Epithelial cell of proximal tubule (primary cell): ENCODE results near the gene ITGB5. TPM values are rescaled to one million over a fixed set of nuclear protein-coding genes. Genes with fewer than 3 reads are reported as not detected.

Experiments
- DNase-seq: peaks from one replicate; pipeline ENCODE4 v3.0.0-alpha.2; 2011; ENCODE audit warnings: low read depth
- H3K4me3 ChIP-seq: 2 replicates; pipeline ENCODE4 v1.5.1; 2011; ENCODE audit warnings: low read depth, mild to moderate bottlenecking, low read length
- total RNA-seq: library from RNA; depleted of rRNA; stranded (reverse); fragments of >200 nt; gene quantifications from 2 replicates; pipeline ENCODE4 v1.2.3, GENCODE V29; 2015
- TF ChIP-seq, protein P1 (sequence below): conservative IDR thresholded peaks from 2 replicates; pipeline ENCODE4 v1.5.1; 2012; ENCODE audit warnings: low read depth, mild to moderate bottlenecking, low read length

The ITGB5 gene
- total RNA-seq, 1 donor from 2014 or later: 141 TPM

DNA sequence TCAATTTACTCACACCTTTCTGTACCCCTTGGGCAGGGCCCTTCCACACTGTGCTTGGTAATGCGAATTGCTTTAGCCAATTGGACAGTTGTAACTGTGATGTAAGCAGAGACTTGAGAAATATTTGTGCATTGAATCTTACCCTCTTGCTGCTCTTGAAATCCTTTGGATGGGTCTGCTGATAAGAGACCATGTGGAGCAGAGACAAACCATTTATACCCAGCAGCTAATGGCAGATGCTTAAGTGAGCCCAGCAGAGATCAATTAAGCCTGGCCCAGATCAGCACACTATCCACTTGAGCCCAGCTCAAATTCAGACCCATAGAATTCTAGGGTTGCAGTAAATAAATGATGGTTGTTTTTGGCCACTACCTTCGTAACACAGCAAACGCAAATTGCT, 28.1 kb upstream of the ITGB5 start:
- no peak for DNase-seq
- TF ChIP-seq, protein P1, sequence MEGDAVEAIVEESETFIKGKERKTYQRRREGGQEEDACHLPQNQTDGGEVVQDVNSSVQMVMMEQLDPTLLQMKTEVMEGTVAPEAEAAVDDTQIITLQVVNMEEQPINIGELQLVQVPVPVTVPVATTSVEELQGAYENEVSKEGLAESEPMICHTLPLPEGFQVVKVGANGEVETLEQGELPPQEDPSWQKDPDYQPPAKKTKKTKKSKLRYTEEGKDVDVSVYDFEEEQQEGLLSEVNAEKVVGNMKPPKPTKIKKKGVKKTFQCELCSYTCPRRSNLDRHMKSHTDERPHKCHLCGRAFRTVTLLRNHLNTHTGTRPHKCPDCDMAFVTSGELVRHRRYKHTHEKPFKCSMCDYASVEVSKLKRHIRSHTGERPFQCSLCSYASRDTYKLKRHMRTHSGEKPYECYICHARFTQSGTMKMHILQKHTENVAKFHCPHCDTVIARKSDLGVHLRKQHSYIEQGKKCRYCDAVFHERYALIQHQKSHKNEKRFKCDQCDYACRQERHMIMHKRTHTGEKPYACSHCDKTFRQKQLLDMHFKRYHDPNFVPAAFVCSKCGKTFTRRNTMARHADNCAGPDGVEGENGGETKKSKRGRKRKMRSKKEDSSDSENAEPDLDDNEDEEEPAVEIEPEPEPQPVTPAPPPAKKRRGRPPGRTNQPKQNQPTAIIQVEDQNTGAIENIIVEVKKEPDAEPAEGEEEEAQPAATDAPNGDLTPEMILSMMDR: no peak
- no peak overlapping the region for H3K4me3 ChIP-seq

DNA sequence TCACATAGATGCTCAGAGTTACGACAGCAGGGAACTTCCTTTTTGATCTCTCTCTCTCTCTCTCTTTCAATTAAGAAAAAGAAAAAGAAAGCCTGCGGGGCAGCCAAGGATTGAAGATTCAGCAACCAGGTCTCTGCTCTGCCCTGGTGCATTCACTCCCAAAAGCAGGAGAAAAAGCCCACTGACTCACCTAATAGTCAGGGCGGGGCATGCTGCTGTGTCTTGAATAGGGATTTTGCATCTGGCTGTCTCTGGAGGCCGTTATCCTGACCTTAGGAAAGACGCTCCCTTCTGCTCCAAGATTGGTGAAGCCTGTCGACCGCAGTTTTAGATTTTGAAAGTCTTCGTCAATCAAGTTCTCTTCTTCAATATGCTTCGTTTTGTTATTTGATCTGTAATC, 20.8 kb upstream of the ITGB5 start:
- DNase-seq: no peak
- TF ChIP-seq, protein P1: no peak
- H3K4me3 ChIP-seq: no peak overlapping the region

DNA sequence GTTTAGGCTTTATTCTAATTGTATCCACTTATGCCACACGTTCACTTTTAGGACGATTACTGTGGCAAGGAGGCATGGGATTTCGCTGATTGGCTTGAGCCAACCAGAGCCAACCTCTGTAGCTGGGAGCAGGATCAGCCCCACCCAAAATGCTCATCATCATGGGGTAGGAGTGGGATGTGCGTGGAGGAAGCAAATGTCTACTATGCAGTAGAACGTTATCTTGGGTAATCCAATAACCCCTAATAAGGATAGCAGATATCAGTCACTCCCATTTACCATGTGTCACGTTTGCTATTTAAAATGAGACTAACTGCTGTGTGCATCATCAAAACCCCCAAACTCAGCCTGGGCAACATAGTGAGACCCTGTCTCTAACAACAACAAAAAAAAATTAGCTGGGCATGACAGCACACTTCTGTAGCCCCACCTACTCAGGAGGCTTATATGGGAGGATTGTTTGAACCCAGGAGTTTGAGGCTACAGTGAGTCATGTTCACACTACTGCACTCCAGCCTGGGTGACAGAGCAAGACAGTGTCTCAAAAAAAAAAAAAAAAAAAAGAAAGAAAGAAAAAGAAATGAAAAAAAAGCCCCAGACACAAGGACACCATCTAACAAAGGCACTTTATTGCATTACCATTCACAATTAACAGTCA, 17.8 kb upstream of the ITGB5 start:
- TF ChIP-seq, protein P1: no peak
- no peak overlapping the region for H3K4me3 ChIP-seq
- no peak for DNase-seq

DNA sequence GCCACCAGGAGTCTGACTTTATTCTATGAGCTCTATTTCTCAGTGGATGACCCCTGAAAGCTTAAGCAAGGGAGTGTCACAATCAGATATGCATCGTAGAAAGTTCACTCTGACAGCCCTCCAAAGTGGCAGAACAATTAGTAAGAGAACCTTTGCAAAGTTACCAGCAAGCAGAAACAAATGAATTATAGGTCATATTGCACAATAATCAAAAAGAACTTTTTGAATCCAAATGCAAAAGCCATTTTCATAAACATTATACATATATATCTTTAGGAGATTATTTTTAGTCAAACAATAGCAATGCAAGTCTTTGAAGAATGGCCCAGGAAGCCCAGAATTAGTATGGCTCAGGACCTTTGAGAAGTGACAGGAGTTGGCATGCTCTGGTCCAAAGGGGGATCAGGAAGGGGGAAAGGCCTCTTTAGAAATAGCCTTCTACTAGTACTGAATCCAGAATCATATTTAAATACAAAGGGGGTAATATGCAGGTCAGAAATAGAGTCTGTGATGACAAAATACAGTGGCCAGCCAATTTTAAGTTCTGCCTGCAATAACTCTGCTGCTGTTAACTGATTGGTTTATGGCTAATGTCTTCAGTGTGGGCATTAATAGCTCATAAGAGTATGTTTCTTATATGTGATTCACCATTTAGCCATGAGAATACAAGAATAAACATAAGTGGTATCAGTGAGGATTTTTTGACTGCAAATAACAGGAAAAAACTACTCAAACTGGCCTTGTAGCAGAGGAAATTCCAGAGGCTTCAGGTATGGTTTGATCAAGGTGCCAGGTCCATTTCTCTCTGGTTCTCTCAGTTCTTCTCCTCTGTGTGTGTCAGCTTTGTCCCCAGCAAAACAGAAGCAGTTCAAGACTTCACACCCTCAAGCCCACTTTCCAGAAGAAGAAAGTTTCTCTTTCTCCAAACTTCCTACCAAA, 17.0 kb upstream of the ITGB5 start:
- DNase-seq: no peak
- TF ChIP-seq, protein P1: no peak
- H3K4me3 ChIP-seq: no peak overlapping the region

DNA sequence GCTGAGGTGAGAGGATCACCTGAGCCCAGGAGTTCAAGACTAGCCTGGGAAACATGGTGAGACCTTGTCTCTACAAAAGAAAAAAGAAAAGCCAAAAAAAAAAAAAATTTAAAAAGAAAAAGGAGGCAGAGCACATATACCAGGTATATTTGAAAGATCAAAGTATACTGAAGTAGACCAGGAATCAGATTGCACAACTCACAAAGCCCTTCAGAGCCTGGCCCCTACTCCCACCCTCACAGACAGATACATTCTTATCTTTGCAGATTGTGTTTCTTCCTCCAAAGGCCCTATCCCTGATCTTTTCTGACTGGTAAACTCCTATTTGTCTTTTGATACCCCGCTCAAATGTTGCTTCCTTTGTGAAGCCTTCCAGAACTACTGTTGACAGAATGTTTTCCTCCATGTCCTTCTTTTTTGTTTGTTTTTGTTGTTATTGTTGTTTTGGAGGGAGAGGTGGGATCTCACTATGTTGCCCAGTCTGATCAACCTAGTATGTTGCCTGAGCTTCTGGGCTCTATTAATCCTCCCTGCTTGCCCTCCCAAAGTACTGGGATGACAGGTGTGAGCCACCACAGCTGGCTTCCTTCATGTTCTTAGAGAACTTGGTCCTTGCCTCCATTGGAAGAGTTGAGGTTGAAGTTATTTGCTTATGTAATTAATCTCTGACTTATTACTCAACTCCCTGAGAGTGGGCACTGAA, 9.8 kb upstream of the ITGB5 start:
- TF ChIP-seq, protein P1: no peak
- DNase-seq: no peak
- no peak overlapping the region for H3K4me3 ChIP-seq

DNA sequence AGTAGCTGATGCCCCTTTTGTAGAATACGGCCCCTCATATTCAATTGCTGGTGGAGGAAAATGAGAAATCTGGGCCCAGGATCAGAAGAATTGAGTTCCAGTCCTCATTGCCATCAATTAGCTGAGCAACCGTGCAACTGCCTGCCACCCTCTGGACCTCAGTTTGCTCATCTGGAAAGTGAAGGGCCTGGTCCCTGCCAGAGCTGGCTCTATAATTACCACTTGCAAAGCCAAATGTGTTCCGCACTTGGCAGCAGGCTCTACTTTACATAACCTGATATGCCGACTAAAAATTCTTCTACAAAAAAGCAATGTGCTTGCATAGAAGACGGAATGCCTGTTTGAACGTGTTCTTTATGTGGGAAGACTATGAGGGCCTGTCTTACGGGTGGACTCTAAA, 8.6 kb upstream of the ITGB5 start:
- TF ChIP-seq, protein P1: no peak
- DNase-seq: no peak

More for the DNA sequence above, 8.6 kb upstream of the ITGB5 start:
- H3K4me3 ChIP-seq: no peak overlapping the region
